Parathyroid adenoma (tissue), 2 donors: ENCODE data around the gene LLGL1.

Experiments used
- H2AFZ ChIP-seq: fragments of 300-600 bp; sonication (generic); one replicate; pipeline ENCODE4 v1.7.0; 2017; ENCODE audit warnings: antibody characterized with exemption, mild to moderate bottlenecking
- H3K27ac ChIP-seq: fragments of 300-600 bp; sonication (generic); one replicate; pipeline ENCODE4 v1.7.0; 2017
- H3K27me3 ChIP-seq: fragments of 300-600 bp; sonication (generic); one replicate; pipeline ENCODE4 v1.7.0; 2017; ENCODE audit warnings: low read length; ENCODE audit not compliant: control insufficient read depth, insufficient read depth
- H3K36me3 ChIP-seq: fragments of 300-600 bp; sonication (generic); one replicate; pipeline ENCODE4 v1.7.0; 2017; ENCODE audit warnings: low read length; ENCODE audit not compliant: control insufficient read depth, insufficient read depth
- H3K4me1 ChIP-seq: fragments of 300-600 bp; sonication (generic); one replicate; pipeline ENCODE4 v1.7.0; 2017; ENCODE audit warnings: control low read depth
- H3K4me2 ChIP-seq: fragments of 300-600 bp; sonication (generic); one replicate; pipeline ENCODE4 v1.7.0; 2017; ENCODE audit warnings: low read length
- H3K4me3 ChIP-seq: fragments of 300-600 bp; sonication (generic); one replicate; pipeline ENCODE4 v1.7.0; 2017; ENCODE audit warnings: low read depth, low read length
- H3K79me2 ChIP-seq: fragments of 300-600 bp; sonication (generic); one replicate; pipeline ENCODE4 v1.7.0; 2017; ENCODE audit warnings: control low read depth
- H3K9ac ChIP-seq: fragments of 300-600 bp; sonication (generic); one replicate; pipeline ENCODE4 v1.7.0; 2017; ENCODE audit warnings: mild to moderate bottlenecking
- H3K9me3 ChIP-seq: fragments of 300-600 bp; sonication (generic); one replicate; pipeline ENCODE4 v1.7.0; 2017; ENCODE audit warnings: low read length; ENCODE audit not compliant: control insufficient read depth
- CTCF ChIP-seq: fragments of 300-600 bp; sonication (generic); IDR thresholded peaks from one replicate; pipeline ENCODE4 v1.7.0; 2017; ENCODE audit warnings: antibody characterized with exemption, mild to moderate bottlenecking
- donor health status: primary hyperparathyroidism.

LLGL1 gene

GRCh38 chr17:18179804-18180203 lies 45.6 kb upstream of the LLGL1 start:
- H3K4me1 ChIP-seq = peaks cover 7% of the 10 kb centered on the region
- TF ChIP-seq CTCF = no peak
- H3K4me3 ChIP-seq = no peak overlapping the region
- no peak overlapping the region for H3K27ac ChIP-seq
- no peak overlapping the region for H3K9ac ChIP-seq
- no peaks in the 10 kb centered on the region for H3K9me3 ChIP-seq
- peaks cover 11% of the 10 kb centered on the region for H3K79me2 ChIP-seq
- no peak overlapping the region for H3K4me2 ChIP-seq
- no peaks in the 10 kb centered on the region for H3K27me3 ChIP-seq
- no peak overlapping the region for H2AFZ ChIP-seq
- H3K36me3 ChIP-seq = no peaks in the 10 kb centered on the region

GRCh38 chr17:18181358-18181757 lies 44.1 kb upstream of the LLGL1 start:
- Histone ChIP-seq H2AFZ (no peak overlapping the region), H3K4me2 (no peak overlapping the region), H3K9ac (no peak overlapping the region), H3K9me3 (no peaks in the 10 kb centered on the region), H3K4me3 (no peak overlapping the region), H3K27me3 (no peaks in the 10 kb centered on the region), H3K79me2 (peaks cover 24% of the 10 kb centered on the region), H3K4me1 (peaks cover 18% of the 10 kb centered on the region), H3K27ac (no peak overlapping the region), H3K36me3 (no peaks in the 10 kb centered on the region)
- TF ChIP-seq CTCF = no peak

- peak overlapping the region; percentile 75 for H3K9ac ChIP-seq
- peaks cover 23% of the 10 kb centered on the region for H3K4me1 ChIP-seq
- H3K36me3 ChIP-seq = no peaks in the 10 kb centered on the region
Observed at GRCh38 chr17:18182110-18182977, 43.1 kb upstream of the LLGL1 start.

GRCh38 chr17:18182978-18183333 lies 42.5 kb upstream of the LLGL1 start:
- no peaks in the 10 kb centered on the region for H3K9me3 ChIP-seq
- TF ChIP-seq CTCF = no peak
- H3K4me2 ChIP-seq = peak overlapping the region; percentile 99
- H3K9ac ChIP-seq = peak overlapping the region; percentile 75
- no peaks in the 10 kb centered on the region for H3K36me3 ChIP-seq
- peaks cover 27% of the 10 kb centered on the region for H3K4me1 ChIP-seq
- H3K27me3 ChIP-seq = no peaks in the 10 kb centered on the region
- peak overlapping the region; percentile 97 for H2AFZ ChIP-seq
- peak overlapping the region; percentile 90 for H3K4me3 ChIP-seq
- H3K27ac ChIP-seq = peak overlapping the region; percentile 98
- peaks cover 39% of the 10 kb centered on the region for H3K79me2 ChIP-seq

More at GRCh38 chr17:18182110-18182977, 43.1 kb upstream of the LLGL1 start:
- Histone ChIP-seq H3K27ac (peak overlapping the region; percentile 98), H3K4me2 (peak overlapping the region; percentile 99), H3K4me3 (peak overlapping the region; percentile 90), H3K79me2 (peaks cover 33% of the 10 kb centered on the region), H3K27me3 (no peaks in the 10 kb centered on the region), H3K9me3 (no peaks in the 10 kb centered on the region), H2AFZ (peak overlapping the region; percentile 97)
- TF ChIP-seq CTCF = no peak
